CD4-positive, alpha-beta T cell (primary cell): ENCODE results near the gene CCL15. TPM values are rescaled to one million over a fixed set of nuclear protein-coding genes. Genes with fewer than 3 reads are reported as not detected.

Experiments used
- ATAC-seq: fragments of 200-7000 bp; cut with Tn5 transposase; one replicate; pipeline ENCODE4 v1.10.0; 2022; ENCODE audit warnings: mild to moderate bottlenecking; ENCODE audit not compliant: poor library complexity
- CTCF ChIA-PET: fragments of 350-600 bp; sonication (Branson Sonifier 250); formaldehyde crosslinking; loops from one replicate; lab custom pipeline; 2021; ENCODE audit warnings: antibody characterized with exemption, inconsistent platforms; lab: Charles Lee
- POLR2A ChIA-PET: fragments of 350-600 bp; sonication (Branson Sonifier 250); formaldehyde crosslinking; loops from one replicate; lab custom pipeline; 2021; ENCODE audit warnings: antibody characterized with exemption, inconsistent platforms; lab: Charles Lee
- DNase-seq, 14 experiments: peaks; one replicate each; pipeline ENCODE4 v3.0.0-alpha.2; 2013 to 2020; ENCODE audit warnings: mixed read lengths in 2 of 14
- H3K27ac ChIP-seq, 2 donors: one replicate each; pipeline versions ENCODE4 v1.5.1 to v1.7.0; 2013; ENCODE audit warnings: low read length in 2 of 2, low read depth in 1 of 2, mild to moderate bottlenecking in 1 of 2
- H3K27me3 ChIP-seq, 2 experiments: 1 replicate in 1 of 2; 2 replicates in 1 of 2; pipeline versions ENCODE4 v1.6.1 to v1.7.0; 2013; ENCODE audit warnings: low read length in 2 of 2, control low read depth in 1 of 2, mild to moderate bottlenecking in 1 of 2, moderate library complexity in 1 of 2; ENCODE audit not compliant: insufficient read depth in 2 of 2, control insufficient read depth in 1 of 2
- H3K36me3 ChIP-seq: one replicate; pipeline ENCODE4 v1.6.1; 2013; ENCODE audit warnings: low read length, control low read depth; ENCODE audit not compliant: insufficient read depth
- H3K4me1 ChIP-seq: one replicate; pipeline ENCODE4 v1.6.1; 2013; ENCODE audit warnings: low read length, control low read depth; ENCODE audit not compliant: insufficient read depth
- H3K4me3 ChIP-seq: one replicate; pipeline ENCODE4 v1.5.1; 2013; ENCODE audit warnings: mild to moderate bottlenecking, low read length, moderate library complexity
- H3K9me3 ChIP-seq, 2 experiments: 1 replicate in 1 of 2; 2 replicates in 1 of 2; pipeline versions ENCODE4 v1.6.1 to v1.7.0; 2013; ENCODE audit warnings: low read length in 2 of 2, mild to moderate bottlenecking in 2 of 2, control low read depth in 1 of 2, moderate library complexity in 1 of 2; ENCODE audit not compliant: control insufficient read depth in 1 of 2, insufficient read depth in 1 of 2
- H3K27ac Mint-ChIP-seq: one replicate; pipeline ENCODE4 v1.8.0; 2020; ENCODE audit warnings: mixed read lengths
- H3K27me3 Mint-ChIP-seq: one replicate; pipeline ENCODE4 v1.8.0; 2021; ENCODE audit warnings: mixed read lengths
- H3K36me3 Mint-ChIP-seq: one replicate; pipeline ENCODE4 v1.8.0; 2021; ENCODE audit warnings: low read depth, mixed read lengths
- H3K4me1 Mint-ChIP-seq: one replicate; pipeline ENCODE4 v1.8.0; 2021; ENCODE audit warnings: low read depth, mixed read lengths
- H3K4me3 Mint-ChIP-seq: one replicate; pipeline ENCODE4 v1.8.0; 2020; ENCODE audit warnings: mild to moderate bottlenecking, mixed read lengths
- H3K9me3 Mint-ChIP-seq: one replicate; pipeline ENCODE4 v1.8.0; 2020; ENCODE audit warnings: mixed read lengths
- intact Hi-C, 2 experiments: fragments of 100-400 bp; cut with DNase I in 1 of 2; cut with micrococcal nuclease in 1 of 2; formaldehyde crosslinking; loops; one replicate each; pipeline versions ENCODE4 v1.15.1 to v1.9.0; 2023 to 2025; cut with DNase I, micrococcal nuclease
- total RNA-seq, 174 experiments: library from RNA in 2 of 174; stranded (reverse) in 2 of 174; gene quantifications; one replicate each; pipeline ENCODE4 v1.2.3 and lab custom pipeline; 2021 to 2026
- TF ChIP-seq, protein P1 (sequence below): fragments of 200-600 bp; IDR thresholded peaks from one replicate; pipeline ENCODE4 v1.8.0; 2022; ENCODE audit warnings: antibody characterized with exemption, mild to moderate bottlenecking

Gene CCL15
- total RNA-seq, 2 experiments from 2014 or later = not detected

DNA sequence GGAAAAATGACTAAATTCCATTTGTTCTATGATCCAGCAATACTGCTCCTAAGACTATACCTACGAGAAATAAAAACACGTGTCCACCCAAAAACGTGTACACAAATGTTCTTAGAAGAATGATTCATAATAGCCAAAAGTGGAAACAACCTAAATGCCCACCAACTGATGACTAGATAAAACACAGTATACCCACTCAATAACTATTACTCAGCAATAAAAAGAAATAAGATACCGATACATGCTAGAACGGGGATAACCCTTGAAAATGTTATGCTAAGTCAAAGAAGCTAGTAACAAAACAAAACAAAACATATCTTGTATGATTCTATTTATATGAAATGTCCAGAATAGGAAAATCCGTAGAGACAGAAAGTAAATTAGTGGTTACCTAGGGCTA lies 37.7 kb downstream of the CCL15 start:
- Mint-ChIP-seq H3K4me3 (no peak overlapping the region), H3K27ac (no peak overlapping the region), H3K27me3 (peaks cover 20% of the 10 kb centered on the region), H3K36me3 (no peaks in the 10 kb centered on the region), H3K9me3 (no peaks in the 10 kb centered on the region), H3K4me1 (no peaks in the 10 kb centered on the region)
- TF ChIP-seq, protein P1, sequence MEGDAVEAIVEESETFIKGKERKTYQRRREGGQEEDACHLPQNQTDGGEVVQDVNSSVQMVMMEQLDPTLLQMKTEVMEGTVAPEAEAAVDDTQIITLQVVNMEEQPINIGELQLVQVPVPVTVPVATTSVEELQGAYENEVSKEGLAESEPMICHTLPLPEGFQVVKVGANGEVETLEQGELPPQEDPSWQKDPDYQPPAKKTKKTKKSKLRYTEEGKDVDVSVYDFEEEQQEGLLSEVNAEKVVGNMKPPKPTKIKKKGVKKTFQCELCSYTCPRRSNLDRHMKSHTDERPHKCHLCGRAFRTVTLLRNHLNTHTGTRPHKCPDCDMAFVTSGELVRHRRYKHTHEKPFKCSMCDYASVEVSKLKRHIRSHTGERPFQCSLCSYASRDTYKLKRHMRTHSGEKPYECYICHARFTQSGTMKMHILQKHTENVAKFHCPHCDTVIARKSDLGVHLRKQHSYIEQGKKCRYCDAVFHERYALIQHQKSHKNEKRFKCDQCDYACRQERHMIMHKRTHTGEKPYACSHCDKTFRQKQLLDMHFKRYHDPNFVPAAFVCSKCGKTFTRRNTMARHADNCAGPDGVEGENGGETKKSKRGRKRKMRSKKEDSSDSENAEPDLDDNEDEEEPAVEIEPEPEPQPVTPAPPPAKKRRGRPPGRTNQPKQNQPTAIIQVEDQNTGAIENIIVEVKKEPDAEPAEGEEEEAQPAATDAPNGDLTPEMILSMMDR = no peak
- no peaks in the 10 kb centered on the region for H3K36me3 ChIP-seq
- intact Hi-C loops = loop anchor here in 1 of 2 experiments (10.0 kb wide), 1 partner anchor 181 kb away; no protein-coding TSS in a partner anchor
- H3K9me3 ChIP-seq = no peaks in the 10 kb centered on the region
- H3K4me3 ChIP-seq = no peak overlapping the region
- ATAC-seq (no peak), DNase-seq (no peak)
- H3K27ac ChIP-seq = no peak overlapping the region
- no peaks in the 10 kb centered on the region for H3K4me1 ChIP-seq
- CTCF ChIA-PET = interaction anchor here (1.1 kb wide), 1 partner anchor 13 kb away, joined by 4 read pairs; no protein-coding TSS in a partner anchor
- peaks cover 3 to 6% of the 10 kb centered on the region in 2 experiments for H3K27me3 ChIP-seq
- POLR2A ChIA-PET = no interaction called here

DNA sequence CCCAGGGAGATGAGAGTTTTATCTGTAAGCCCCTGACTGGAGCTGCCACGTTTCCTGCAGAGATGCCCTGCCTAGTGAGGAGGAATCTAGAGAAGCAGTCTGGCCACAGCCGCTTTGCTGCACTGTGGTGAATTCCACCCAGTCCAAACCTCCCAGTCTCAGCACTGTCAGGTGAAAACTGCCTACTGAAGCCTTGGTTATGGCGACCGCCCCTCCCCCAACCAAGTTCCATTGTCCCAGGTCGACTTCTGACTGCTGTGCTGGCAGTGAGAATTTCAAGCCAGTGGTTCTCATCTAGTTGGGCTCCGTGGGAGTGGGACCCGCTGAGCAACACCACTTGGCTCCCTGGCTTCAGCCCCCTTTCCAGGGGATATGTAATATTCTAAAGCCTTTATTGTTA lies 47.6 kb downstream of the CCL15 start:
- peaks cover 21% of the 10 kb centered on the region for H3K27me3 Mint-ChIP-seq
- Histone ChIP-seq H3K4me3 (no peak overlapping the region), H3K27ac (no peak overlapping the region), H3K4me1 (no peaks in the 10 kb centered on the region), H3K27me3 (no peaks in the 10 kb centered on the region), H3K9me3 (no peaks in the 10 kb centered on the region), H3K36me3 (no peaks in the 10 kb centered on the region)
- no peaks in the 10 kb centered on the region for H3K9me3 Mint-ChIP-seq
- ChIA-PET CTCF (no interaction called here), POLR2A (no interaction called here)
- ATAC-seq = no peak
- TF ChIP-seq, protein P1 = no peak
- H3K27ac Mint-ChIP-seq = no peak overlapping the region
- no peaks in the 10 kb centered on the region for H3K36me3 Mint-ChIP-seq
- intact Hi-C loops = no loop called here
- no peak overlapping the region for H3K4me3 Mint-ChIP-seq
- H3K4me1 Mint-ChIP-seq = no peaks in the 10 kb centered on the region
- no peak for DNase-seq

DNA sequence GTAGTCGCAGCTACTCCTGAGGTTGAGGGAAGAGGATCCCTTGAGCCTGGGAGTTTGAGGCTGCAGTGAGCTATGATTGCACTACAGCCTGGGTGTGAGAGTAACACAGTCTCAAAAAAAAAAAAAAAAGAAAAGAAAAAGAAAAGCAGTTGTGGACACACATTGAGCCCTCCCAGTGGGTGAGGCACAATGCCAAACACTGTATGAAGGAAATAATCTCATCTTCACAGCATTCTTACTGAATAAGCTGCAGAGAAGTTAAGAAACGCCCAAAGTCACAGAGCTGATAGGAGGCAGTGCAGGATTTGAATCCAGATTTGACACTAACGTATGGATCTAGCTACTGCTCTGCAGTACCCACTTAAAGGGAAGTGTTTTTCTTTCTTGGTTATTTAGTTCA lies 52.0 kb downstream of the CCL15 start:
- TF ChIP-seq, protein P1 = no peak
- Histone ChIP-seq H3K9me3 (no peaks in the 10 kb centered on the region), H3K36me3 (no peaks in the 10 kb centered on the region), H3K27ac (no peak overlapping the region), H3K4me3 (no peak overlapping the region), H3K27me3 (no peaks in the 10 kb centered on the region), H3K4me1 (peaks cover 6% of the 10 kb centered on the region)
- intact Hi-C loops = loop anchor here in 1 of 2 experiments (10.0 kb wide), 1 partner anchor 535 kb away; the partner anchor contains the start of gene ZNHIT3
- DNase-seq = no peak
- no peaks in the 10 kb centered on the region for H3K9me3 Mint-ChIP-seq
- H3K4me1 Mint-ChIP-seq = no peaks in the 10 kb centered on the region
- H3K27me3 Mint-ChIP-seq = no peaks in the 10 kb centered on the region
- CTCF ChIA-PET = interaction anchor here (1.1 kb wide), 1 partner anchor 9 kb away, joined by 3 read pairs; no protein-coding TSS in a partner anchor
- no peak overlapping the region for H3K4me3 Mint-ChIP-seq
- no peak overlapping the region for H3K27ac Mint-ChIP-seq
- no peak for ATAC-seq
- no peaks in the 10 kb centered on the region for H3K36me3 Mint-ChIP-seq
- POLR2A ChIA-PET = no interaction called here
